Posterior vena cava (tissue), 2 donors: ENCODE data around the gene ADAM12. TPM values are rescaled to one million over a fixed set of nuclear protein-coding genes. Genes with fewer than 3 reads are reported as not detected.

Experiments used
- DNase-seq: peaks from one replicate; pipeline ENCODE4 v3.0.0-alpha.2; 2020; ENCODE audit warnings: low spot score
- intact Hi-C, 2 donors: fragments of 100-400 bp; cut with DNase I; formaldehyde crosslinking; loops; one replicate each; pipeline versions ENCODE4 v1.14.1 to v1.14.2; 2022 to 2023
- long read RNA-seq, 2 donors: library from polyadenylated mRNA; unstranded; transcript quantifications; one replicate each; pipeline ENCODE4 v2.0.0, GENCODE V29; 2020 to 2021
- total RNA-seq, 2 donors: library from RNA; stranded (reverse); fragmentation: NEBNext Ultra II Directional; extraction: Animal tissue kit (Norgen Biotek cat#: 25700); gene quantifications; one replicate each; pipeline ENCODE4 v1.2.1, GENCODE V29; 2021
- donor health status: DM: yes; HTN: yes; CAD: no.
- donor health status: DM: yes; HTN: yes; CAD: no.

ADAM12 gene, protein sequence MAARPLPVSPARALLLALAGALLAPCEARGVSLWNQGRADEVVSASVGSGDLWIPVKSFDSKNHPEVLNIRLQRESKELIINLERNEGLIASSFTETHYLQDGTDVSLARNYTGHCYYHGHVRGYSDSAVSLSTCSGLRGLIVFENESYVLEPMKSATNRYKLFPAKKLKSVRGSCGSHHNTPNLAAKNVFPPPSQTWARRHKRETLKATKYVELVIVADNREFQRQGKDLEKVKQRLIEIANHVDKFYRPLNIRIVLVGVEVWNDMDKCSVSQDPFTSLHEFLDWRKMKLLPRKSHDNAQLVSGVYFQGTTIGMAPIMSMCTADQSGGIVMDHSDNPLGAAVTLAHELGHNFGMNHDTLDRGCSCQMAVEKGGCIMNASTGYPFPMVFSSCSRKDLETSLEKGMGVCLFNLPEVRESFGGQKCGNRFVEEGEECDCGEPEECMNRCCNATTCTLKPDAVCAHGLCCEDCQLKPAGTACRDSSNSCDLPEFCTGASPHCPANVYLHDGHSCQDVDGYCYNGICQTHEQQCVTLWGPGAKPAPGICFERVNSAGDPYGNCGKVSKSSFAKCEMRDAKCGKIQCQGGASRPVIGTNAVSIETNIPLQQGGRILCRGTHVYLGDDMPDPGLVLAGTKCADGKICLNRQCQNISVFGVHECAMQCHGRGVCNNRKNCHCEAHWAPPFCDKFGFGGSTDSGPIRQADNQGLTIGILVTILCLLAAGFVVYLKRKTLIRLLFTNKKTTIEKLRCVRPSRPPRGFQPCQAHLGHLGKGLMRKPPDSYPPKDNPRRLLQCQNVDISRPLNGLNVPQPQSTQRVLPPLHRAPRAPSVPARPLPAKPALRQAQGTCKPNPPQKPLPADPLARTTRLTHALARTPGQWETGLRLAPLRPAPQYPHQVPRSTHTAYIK
- total RNA-seq: 1 to 10 TPM; 2.2 to 2.8 TPM
- long read RNA-seq, donor 1, partial matches to known transcripts: 0 of 1 reads
- long read RNA-seq, donor 1, other reads (novel, unspliced or antisense): 1 of 1 reads
- long read RNA-seq, donor 2, partial matches to known transcripts: 0 of 2 reads
- long read RNA-seq, donor 2, other reads (novel, unspliced or antisense): 2 of 2 reads

DNA sequence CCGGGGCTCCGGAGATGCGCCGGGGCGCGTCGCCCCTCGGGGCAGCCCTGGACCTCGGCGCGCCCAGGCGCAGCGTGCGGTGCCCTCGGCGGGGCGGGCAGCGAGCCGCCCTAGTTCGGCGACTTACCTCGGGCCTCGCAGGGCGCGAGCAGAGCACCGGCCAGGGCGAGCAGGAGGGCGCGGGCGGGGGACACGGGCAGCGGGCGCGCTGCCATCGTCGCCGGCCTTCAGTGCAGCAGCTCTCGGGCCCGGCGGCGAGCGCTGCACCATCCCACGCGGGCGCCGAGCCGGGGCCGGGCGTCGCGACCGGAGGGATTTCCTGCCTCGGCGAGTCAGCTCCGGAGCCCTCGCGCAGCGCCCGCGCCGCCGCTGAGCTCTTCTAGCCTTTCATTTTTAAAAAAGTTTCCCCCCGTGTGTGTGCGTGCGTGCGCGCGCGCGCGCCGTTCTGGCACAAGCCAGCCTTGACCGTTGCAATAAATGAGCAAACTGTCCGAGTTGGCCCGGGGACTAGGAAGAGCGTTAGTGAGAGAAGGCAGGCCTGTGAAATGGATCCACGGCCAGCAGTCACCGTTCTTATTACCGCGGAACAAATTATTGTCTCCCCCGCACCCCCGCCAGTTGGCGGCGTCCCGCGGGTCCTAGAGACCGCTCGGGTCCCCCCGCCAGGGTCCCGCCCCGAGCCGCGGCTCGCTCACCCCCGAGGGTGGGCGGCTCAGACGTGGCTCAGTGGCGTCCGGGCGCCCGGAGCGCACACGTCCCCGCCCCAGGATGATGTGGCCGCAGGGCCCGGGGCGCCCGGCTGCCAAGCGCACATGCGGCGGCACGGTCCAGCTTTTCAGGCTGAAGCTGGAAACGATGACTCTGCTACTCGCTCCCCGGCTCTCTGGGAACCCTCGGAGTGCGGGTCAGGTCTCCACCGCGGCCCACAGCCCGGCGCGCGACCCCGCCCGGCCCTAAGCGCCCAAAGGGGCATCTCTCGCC, at the start of gene ADAM12:
Gene ADAM12 (minus strand): TSS at position 547 of the 981 bp plus-strand sequence. CDS start 332 bp downstream, at position 215.
- intact Hi-C loops: loop anchor here in 1 of 2 donors (2.0 kb wide), 1 partner anchor 405 kb away; no protein-coding TSS in a partner anchor
- peak; percentile 90 for DNase-seq

DNA sequence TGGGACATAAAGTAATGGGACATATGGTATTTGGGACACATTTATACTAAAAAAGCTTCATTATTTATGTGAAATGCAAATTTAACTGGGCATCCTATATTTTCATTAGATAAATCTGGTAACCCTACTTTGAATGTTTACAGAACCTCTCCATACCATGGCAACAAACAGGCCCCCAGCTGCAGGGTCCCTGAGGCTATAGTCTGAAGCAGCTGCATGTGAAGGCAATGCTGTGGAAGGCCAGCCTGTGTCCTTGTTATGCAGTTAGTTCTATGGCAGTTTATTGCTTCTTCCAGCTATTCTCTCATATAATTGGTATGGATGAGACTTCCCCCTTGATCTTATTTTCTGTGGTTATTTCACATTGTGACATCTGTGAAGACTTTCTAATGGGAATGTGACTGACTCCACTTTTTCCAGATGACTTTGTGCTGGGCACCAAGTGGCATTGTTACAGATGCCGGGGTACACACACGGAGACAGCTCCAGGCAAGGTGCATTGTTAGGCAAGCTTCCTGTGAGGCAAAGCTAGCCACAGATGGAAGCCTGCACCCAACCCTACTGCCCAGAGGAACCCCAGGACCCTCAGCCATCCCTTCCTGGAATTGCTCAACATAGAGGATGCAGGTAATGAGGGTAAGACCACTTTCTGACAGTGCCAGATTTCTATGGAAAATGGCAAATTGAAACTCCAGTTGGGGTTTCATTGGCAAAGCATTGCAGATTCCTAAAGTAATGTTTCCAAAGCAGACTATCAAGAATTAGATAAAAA, 49.5 kb upstream of the ADAM12 start:
- DNase-seq: no peak
- intact Hi-C loops: no loop called here

DNA sequence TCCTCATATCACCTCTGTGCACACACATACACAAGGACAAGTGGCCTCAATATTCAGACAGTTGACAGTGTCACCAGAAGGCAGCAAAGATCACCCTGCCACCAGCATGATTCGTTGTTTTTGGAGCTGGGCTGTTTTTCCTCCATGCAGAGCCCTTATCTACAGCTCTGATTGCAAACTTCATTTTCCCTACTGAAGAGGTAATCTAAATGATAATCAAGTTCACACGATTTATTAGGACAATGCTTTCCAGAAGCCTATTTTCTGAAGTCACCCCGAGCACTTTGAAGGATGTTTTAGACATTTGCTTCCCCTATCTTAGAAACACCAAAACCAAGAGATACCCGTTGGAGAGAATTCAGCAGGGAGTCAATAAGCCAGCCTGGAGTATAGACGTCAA, 46.0 kb upstream of the ADAM12 start:
- intact Hi-C loops: no loop called here
- DNase-seq: no peak

DNA sequence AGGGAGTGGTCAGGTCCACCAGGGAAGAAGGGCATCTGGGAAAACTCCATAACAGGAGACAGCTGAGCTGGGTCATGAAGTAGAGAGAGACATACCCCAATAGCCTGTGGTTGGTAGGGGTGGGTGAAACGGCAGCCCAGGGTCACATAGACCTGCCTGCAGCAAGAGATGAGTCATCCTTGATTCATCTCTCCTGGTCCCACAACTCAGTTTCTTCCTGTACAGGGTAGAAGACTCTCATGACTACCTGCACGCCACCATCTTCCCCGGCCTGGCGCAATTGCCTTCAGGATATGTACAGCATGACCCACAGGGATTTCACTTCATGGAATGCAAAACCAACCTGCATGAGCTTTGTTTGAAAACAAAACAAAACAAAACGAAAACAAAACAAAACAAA, 45.1 kb upstream of the ADAM12 start:
- intact Hi-C loops: no loop called here
- no peak for DNase-seq

DNA sequence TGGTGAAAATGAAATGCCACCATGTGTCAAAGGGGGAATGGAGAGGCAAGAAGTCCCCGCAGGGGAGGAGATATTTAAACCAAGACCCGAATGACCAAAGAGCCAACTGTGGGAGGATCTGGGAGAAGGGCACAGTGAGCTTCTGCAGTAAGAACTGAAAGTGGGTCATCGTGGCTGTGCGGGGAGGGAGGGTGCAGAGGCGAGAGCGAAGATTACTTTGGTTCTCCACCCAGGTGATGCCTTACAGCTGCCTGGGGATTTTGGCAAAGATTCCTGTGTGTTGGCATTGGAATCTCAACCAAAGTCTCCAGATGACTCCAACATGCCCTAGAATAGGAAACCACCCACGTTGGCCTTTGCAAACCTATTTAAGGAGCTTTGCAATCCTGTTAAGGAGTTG, 44.2 kb upstream of the ADAM12 start:
- DNase-seq: no peak
- intact Hi-C loops: no loop called here

DNA sequence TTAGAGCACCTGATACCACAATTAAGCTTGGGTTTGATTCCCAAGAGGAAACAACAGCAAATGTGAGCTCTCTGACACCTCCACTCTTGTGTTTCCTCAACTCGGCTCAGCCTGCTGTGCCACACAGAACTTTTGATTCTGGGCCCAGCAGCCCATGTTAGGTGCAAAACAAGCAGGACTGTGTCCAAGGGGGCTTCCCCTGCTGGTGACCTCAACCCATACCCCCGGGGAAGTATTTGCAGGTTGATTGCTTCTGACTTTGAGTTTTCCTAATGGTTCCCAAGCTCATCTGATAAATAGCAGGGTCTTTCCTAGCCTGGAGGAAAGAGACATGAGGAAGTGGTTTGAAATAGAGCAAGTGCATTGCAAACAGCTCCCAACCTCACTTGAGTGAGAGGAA, 43.5 kb upstream of the ADAM12 start:
- no peak for DNase-seq
- intact Hi-C loops: no loop called here

DNA sequence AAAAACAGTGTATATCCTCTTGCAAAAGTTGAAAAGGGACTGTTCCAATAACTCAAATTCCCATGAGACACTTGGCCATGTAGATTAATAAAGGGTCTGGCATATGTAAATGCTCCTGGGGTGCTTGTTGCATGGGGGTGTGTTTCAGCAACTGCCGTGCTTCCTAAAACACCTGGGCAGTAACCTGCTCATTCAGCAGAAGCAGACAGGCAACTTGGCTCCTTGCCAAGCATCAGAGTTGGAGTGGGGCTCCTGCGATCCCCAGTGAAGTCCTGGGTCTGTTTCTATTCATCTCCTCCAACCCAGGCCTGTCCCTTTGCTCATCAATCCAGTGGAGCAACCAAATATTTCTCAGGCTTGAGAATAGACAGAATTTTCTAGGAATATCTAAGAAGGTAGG, 42.2 kb upstream of the ADAM12 start:
- intact Hi-C loops: no loop called here
- no peak for DNase-seq

DNA sequence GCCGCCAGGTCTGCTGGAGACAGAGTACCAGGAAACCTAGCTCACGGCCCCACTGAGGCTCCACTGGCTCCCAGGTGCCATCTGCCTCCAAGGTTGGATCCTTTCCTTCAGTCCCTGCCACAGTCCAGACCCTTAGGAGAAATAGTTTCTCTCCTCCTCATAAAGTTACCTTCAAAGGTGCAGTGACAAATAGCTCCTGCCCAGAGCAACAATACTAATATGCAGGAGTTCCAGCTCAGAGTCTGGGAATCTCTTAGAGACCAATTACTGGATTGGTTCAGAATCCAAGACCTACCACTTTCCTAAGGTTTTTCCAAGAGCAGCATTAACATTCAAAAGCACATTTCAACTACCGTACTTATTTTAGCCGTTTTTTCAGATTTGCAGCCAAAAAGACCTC, 41.0 kb upstream of the ADAM12 start:
- DNase-seq: no peak

DNA sequence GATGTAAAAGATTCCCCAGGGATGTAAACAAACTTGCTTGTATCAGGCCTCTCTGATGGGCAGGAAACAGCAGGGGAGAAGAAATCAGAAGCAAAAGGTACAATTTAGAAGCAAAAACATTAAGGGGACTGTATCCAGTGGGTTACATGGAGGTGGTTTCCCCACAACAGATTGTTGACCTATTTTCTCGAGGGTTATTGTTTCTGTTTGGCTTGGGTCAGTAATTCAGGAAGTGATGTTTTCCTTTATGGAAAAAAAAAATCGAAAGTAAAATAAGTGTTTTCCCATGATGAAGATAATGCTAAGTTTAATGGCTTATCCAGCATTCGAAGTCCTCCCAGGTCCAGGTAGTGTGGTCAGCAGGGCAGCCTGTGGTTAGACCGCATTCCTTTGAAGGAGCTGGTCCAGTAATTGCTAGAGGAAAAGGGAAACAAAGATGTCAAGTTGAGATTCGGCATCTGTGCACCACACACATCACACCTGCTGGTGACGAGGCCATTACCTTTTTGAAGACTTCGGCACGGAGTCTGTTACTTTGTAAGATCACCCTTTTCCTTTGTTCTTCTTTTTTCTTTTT, 37.3 kb upstream of the ADAM12 start:
- no peak for DNase-seq
- intact Hi-C loops: no loop called here

More for the DNA sequence above, 41.0 kb upstream of the ADAM12 start:
- intact Hi-C loops: no loop called here

DNA sequence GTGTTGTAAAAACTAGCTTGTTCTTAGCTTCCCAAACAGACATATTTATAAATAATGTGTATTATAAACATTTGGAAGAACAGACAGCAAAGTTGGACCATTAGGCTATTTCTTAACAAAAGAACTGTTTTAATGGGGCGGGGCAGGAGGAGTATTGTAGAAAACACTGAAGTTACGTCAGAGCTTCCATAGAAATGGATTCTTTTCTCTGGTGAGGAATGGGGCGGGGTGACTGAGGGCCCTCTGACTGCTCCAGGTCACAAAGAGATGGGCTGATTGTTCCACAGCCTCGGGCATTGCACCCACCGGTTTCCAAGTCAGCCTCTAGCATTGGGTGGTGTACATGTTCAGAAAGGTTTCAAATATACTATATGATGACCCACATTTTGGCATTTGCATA, 36.8 kb upstream of the ADAM12 start:
- intact Hi-C loops: no loop called here
- no peak for DNase-seq

DNA sequence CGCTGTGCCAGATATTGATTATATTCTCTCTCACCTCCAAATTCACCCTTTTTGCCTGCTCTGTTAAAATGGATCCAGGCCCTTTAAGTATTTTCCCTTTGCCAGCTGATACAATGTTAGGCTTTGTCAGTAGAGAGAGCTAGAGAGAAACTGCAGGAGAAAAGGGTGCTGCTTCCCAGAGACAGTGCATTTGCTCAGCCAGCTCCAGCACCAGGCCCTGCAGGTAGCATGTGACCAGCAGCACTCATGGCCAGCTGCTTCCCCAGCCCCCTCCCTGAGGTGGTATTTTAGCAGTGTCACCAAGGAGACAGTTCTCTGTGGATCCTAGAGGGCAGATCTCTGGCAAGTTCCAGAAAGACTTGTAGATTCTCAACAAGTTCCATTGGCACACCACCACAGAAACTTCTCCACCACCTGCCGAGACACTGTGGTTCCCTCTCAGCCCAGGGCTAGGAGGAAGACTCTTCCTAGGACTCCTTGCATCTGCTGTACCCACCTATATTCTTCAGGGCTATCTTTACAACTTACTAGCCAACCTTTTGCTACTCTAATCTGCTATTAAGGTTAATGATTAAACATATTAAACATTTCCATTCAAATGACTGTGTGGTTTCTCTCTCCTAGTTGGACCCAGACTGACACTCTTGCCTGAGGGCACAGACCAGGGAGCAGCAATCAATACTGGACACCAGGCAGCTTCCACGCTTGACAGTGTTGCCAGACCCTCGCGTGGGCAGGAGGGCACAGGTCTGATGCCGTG, 35.6 kb upstream of the ADAM12 start:
- DNase-seq: no peak
- intact Hi-C loops: no loop called here

DNA sequence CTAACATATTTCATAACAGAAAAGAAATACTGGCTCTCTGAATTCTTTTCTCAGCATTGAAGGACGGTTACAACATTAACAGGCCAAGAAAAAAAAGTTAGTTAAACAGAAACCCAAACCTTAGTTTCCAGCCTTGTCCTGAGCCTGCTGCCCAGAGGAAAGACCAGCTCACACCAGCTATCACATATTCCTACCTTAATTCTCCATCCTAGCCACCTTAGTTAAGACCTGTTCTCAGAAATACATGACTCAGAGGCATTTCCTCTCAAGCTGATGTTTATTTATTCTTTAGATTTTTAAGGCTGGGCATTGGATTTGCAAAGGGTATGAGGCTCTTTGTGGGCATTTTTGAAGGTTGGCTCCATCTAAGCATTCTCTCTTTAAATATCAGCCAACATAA, 34.3 kb upstream of the ADAM12 start:
- DNase-seq: no peak
- intact Hi-C loops: no loop called here

DNA sequence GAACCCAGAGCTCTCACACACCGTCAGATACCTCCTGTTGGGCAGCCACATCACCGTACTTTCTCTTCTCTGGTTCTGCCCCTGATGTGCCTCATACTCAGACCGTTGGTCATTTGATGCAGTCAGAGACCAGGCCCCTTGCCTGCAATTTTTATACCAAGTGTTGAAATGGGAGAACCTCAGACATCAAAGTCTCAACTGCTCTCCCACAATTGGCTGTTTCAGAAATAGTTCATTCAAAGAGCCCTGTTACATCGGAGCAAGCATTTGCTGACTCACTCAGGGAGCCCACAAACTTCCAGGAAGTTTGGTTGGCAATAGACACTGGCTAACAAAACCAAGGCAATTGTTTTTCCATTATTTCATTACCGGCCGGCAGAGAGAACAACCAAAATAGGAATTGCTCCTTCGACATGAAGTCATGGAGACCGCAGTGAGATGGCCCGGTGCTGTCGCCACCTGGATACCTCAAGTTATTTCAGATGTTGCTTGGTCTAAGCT, 33.5 kb upstream of the ADAM12 start:
- intact Hi-C loops: no loop called here
- no peak for DNase-seq

DNA sequence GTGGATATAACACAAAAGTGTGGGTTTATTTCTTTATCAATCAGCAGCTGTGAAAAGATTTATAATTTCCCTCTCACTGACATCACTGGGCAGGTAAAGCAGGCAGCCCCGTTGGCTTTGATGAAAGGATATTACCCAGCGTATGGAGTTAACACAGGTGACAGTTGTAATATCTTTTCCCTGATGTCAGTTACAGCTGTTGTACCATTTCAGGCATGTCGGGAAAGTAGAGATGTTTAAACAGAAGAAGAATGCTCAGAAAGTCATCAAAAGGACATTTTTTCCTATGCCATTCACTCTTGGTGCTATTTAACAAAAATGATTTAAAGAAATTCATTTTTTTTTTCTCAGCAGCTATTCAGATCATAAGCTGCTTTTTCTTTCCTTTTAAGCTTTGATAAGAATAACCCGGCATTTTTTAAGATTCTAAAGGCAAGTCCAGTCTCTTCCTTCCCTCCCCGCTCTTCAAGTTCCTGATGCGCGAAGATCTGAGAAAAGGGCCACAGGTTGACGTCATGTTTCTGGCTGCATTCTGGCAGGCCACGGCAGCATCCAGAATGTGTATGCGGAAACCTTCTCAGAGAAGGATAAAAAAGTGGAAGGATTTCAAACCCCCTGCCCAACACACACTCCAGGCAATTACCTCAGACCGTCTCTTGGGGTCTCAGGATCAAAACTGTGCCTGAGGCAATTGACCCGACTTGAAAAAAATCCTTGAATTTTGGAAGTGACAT, 32.5 kb upstream of the ADAM12 start:
- intact Hi-C loops: no loop called here
- no peak for DNase-seq

DNA sequence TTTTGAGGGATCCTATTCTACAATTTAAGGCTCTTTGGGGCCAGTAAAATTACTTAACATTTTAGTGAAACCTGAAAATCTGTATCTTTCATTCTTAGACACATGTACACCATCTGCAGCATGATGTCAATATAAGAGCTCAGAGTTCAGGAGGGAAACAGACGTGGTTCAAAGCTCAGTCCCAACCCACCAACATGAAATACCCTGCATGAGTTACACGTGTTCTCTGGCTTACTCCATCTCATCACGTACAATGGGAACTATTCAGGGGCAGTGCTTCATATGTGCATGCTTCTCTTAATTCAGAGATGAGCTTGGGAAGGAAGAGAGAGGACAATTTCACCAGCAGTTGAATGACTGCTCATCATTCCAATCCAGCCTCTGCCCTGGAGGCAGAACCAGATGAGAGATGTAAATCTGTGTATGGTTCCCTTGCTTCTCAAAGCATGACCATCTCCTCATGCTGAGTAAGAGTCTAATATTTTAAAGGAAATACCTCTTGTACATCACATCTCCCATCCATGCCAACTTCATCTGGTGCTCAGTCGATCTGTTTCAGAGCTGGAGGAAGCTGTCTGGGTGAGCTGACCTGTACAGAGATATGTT, 29.0 kb upstream of the ADAM12 start:
- intact Hi-C loops: no loop called here
- DNase-seq: no peak

DNA sequence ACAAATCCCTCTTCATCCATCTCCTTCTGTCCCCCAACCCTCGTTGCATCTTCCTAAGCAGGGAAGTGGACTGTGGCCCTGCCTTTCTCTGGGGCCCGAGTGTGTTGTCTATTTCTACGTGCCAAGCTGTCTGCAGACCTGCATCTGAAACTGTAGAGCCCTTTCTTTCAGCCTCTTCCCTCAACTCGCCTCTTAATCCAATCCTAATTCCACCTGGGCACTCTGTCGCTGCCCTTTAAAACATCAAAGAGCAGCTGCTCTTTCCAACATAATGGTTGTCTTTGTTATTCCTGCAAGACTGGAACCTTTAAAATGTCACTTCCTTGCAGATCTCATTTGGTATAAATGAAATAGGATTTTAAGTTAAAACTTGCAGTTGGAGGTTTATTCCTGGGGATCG, 21.5 kb upstream of the ADAM12 start:
- intact Hi-C loops: no loop called here

More for the DNA sequence above, 21.5 kb upstream of the ADAM12 start:
- DNase-seq: no peak
